GM21576 (cell line): ENCODE measurements around the gene RENBP.

Experiments used
- ATAC-seq: cut with Tn5 transposase; IDR thresholded peaks from one replicate; pipeline ENCODE4 v1.9.1; 2021; ENCODE audit warnings: mild to moderate bottlenecking, moderate library complexity; ENCODE audit not compliant: unreplicated experiment

Gene RENBP

GRCh38 chrX:153921511-153922446 is 22.7 kb downstream of the RENBP start:
- ATAC-seq = no peak

GRCh38 chrX:153921070-153921469 is 23.4 kb downstream of the RENBP start:
- no peak for ATAC-seq

GRCh38 chrX:153920546-153920945 is 23.9 kb downstream of the RENBP start:
- ATAC-seq = no peak

- ATAC-seq = no peak
Observed at GRCh38 chrX:153919281-153919680, 25.2 kb downstream of the RENBP start.

GRCh38 chrX:153917869-153918268 is 26.6 kb downstream of the RENBP start:
- ATAC-seq = no peak

GRCh38 chrX:153913701-153914100 is 30.7 kb downstream of the RENBP start:
- ATAC-seq = no peak

GRCh38 chrX:153913211-153913610 is 31.2 kb downstream of the RENBP start:
- ATAC-seq = no peak

- no peak for ATAC-seq
Observed at GRCh38 chrX:153911798-153912197, 32.6 kb downstream of the RENBP start.

GRCh38 chrX:153910446-153910845 is 34.0 kb downstream of the RENBP start:
- no peak for ATAC-seq

GRCh38 chrX:153909980-153910360 is 34.5 kb downstream of the RENBP start:
- no peak for ATAC-seq

GRCh38 chrX:153909024-153909979 is 35.1 kb downstream of the RENBP start:
- ATAC-seq = no peak

GRCh38 chrX:153908219-153908860 is 36.1 kb downstream of the RENBP start:
- ATAC-seq = no peak

- no peak for ATAC-seq
Observed at GRCh38 chrX:153907456-153907855, 37.0 kb downstream of the RENBP start.

GRCh38 chrX:153906126-153906917 is 38.1 kb downstream of the RENBP start:
- ATAC-seq = no peak

GRCh38 chrX:153905481-153906095 is 38.9 kb downstream of the RENBP start:
- ATAC-seq = no peak

GRCh38 chrX:153903991-153904957 is 40.2 kb downstream of the RENBP start, which contains the start of gene AVPR2:
AVPR2 (plus strand) TSS chrX:153904673; CDS start chrX:153905146, 473 bp downstream.
- no peak for ATAC-seq

- no peak for ATAC-seq
Observed at GRCh38 chrX:153903238-153903980, 41.0 kb downstream of the RENBP start.

- no peak for ATAC-seq
Observed at GRCh38 chrX:153902385-153902784, 42.1 kb downstream of the RENBP start.
